Loucy (cell line): ENCODE results near the gene CLDN5.

ENCODE experiments used
- EZH2phosphoT487 ChIP-seq: fragments of 200-600 bp; IDR thresholded peaks from 2 replicates; pipeline ENCODE4 v1.6.1; 2018; ENCODE audit warnings: antibody characterized with exemption, mild to moderate bottlenecking, moderate library complexity, borderline replicate concordance
- TF ChIP-seq, protein P1 (sequence below): fragments of 200-600 bp; sonication (generic); conservative IDR thresholded peaks from 2 replicates; pipeline ENCODE4 v1.5.1; 2014; ENCODE audit warnings: mild to moderate bottlenecking, antibody characterized with exemption, low read length

DNA sequence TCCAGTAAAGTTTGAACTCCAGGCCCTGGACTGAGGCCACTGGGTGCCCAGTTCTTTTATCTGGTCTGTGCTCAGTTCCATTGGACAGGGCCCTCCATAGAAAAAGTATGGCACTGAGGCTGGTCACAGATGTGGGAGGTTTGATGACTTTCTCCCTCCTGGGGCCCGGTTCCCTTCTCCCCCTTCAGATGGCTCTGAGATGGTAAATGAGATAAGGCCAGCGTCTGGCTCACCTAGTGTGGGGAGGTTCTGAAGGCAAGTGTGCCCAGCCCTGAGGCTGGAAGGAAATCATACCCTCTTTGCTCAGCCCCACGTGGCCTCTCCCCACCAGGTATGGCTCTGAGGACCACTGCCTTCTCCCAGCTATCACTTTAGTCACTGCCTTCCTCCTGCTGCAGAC is 1.5 kb upstream of the CLDN5 start:
- TF ChIP-seq, protein P1, sequence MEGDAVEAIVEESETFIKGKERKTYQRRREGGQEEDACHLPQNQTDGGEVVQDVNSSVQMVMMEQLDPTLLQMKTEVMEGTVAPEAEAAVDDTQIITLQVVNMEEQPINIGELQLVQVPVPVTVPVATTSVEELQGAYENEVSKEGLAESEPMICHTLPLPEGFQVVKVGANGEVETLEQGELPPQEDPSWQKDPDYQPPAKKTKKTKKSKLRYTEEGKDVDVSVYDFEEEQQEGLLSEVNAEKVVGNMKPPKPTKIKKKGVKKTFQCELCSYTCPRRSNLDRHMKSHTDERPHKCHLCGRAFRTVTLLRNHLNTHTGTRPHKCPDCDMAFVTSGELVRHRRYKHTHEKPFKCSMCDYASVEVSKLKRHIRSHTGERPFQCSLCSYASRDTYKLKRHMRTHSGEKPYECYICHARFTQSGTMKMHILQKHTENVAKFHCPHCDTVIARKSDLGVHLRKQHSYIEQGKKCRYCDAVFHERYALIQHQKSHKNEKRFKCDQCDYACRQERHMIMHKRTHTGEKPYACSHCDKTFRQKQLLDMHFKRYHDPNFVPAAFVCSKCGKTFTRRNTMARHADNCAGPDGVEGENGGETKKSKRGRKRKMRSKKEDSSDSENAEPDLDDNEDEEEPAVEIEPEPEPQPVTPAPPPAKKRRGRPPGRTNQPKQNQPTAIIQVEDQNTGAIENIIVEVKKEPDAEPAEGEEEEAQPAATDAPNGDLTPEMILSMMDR = no peak
- no peak for TF ChIP-seq EZH2phosphoT487
